ENCODE data around the gene PSMA1. TPM values are rescaled to one million over a fixed set of nuclear protein-coding genes. Genes with fewer than 3 reads are reported as not detected.

Gene PSMA1
- total and polyA plus RNA-seq, 4 donors = 129 to 250 (median 150) TPM

DNA sequence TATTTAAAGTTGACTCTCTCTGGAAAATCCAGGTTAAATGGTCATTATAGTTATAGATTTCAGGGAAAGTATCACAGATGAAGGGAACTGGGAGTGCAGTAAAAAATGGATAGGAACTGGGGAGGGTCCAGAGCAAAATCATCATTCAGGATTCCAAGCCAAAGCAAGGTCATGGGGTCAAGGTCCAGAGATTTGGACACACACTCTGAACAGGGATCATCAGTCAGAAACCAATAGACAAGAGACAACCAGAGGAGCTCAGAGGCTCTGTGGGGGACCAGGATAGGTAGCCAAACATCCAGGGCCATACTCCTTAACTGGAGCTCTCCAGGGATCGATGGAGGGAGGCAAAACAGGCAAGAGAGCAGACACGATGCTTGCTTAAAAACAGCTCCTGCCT lies 27.3 kb upstream of the PSMA1 start:
- Histone ChIP-seq H3K4me1 (ENCODE audit: control insufficient read depth in 5 of 5, insufficient read depth in 5 of 5, low read length in 5 of 5) (peaks cover 0 to 5% (median 2%) of the 10 kb centered on the region in 5 donors), H3K9me3 (ENCODE audit: control insufficient read depth in 4 of 4, insufficient read depth in 3 of 4, low read length in 3 of 4) (no peaks in the 10 kb centered on the region), H3K27me3 (ENCODE audit: control insufficient read depth in 3 of 3, insufficient read depth in 3 of 3, low read length in 2 of 3) (no peaks in the 10 kb centered on the region), H3K4me3 (no peak overlapping the region), H3K36me3 (ENCODE audit: control insufficient read depth in 4 of 4, insufficient read depth in 4 of 4, low read length in 4 of 4) (no peaks in the 10 kb centered on the region), H3K9ac (ENCODE audit: insufficient read depth in 1 of 2, low read length in 2 of 2) (no peak overlapping the region), H3K27ac (ENCODE audit: low read depth in 1 of 2, low read length in 1 of 2) (no peak overlapping the region)
- TF ChIP-seq, protein P1, sequence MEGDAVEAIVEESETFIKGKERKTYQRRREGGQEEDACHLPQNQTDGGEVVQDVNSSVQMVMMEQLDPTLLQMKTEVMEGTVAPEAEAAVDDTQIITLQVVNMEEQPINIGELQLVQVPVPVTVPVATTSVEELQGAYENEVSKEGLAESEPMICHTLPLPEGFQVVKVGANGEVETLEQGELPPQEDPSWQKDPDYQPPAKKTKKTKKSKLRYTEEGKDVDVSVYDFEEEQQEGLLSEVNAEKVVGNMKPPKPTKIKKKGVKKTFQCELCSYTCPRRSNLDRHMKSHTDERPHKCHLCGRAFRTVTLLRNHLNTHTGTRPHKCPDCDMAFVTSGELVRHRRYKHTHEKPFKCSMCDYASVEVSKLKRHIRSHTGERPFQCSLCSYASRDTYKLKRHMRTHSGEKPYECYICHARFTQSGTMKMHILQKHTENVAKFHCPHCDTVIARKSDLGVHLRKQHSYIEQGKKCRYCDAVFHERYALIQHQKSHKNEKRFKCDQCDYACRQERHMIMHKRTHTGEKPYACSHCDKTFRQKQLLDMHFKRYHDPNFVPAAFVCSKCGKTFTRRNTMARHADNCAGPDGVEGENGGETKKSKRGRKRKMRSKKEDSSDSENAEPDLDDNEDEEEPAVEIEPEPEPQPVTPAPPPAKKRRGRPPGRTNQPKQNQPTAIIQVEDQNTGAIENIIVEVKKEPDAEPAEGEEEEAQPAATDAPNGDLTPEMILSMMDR (IDR thresholded peaks at IDR 0.05; ENCODE audit: control extremely low read depth, extremely low read depth) = no peak
- WGBS, 2 donors = 86 to 93% methylated on average over 2 of the region's 2 CpGs
- no peak for ATAC-seq (ENCODE audit: insufficient read depth, low FRiP score)
- DNase-seq = no peak

DNA sequence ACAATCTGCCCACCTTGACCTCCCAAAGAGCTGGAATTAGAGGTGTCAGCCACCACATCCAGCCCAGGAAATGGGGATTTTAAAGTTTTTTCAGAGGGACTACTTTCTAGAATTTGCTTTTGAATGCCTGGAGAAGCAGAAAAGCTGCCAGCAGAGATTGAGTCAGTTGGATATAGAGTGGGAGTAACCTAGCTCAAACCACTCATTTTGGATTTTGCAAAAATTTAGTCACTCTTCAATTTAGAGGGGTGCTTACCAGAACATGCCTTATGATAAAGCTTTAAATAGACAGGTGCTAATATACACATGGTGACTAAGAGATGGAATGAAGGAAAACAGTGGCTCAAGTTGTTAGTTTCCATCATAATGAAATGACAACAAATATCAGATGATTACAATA lies 26.5 kb upstream of the PSMA1 start:
- DNase-seq = no peak
- TF ChIP-seq, protein P1 (IDR thresholded peaks at IDR 0.05; ENCODE audit: control extremely low read depth, extremely low read depth) = no peak

DNA sequence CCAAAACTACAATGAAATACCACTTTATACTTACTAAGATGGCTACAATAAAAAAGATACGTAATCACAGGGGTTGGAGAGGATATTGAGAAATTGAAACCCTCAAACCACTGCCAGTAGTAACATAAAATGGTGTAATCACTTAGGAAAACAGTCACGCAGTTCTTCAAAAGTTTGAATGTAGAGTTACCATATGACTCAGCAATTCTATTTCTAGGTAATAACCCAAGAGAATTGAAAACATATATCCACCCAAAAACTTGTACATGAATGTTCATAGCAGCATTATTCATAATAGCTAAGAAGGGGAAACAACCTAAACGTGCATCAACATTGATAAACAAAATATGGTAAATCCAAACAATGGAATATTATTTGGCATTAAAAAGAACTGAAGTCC lies 24.4 kb upstream of the PSMA1 start:
- H3K36me3 ChIP-seq (ENCODE audit: control insufficient read depth in 4 of 4, insufficient read depth in 4 of 4, low read length in 4 of 4) = no peaks in the 10 kb centered on the region
- TF ChIP-seq, protein P1 (IDR thresholded peaks at IDR 0.05; ENCODE audit: control extremely low read depth, extremely low read depth) = no peak
- 19 to 42% methylated on average over 3 of the region's 3 CpGs for WGBS, 2 donors
- H3K9ac ChIP-seq (ENCODE audit: insufficient read depth in 1 of 2, low read length in 2 of 2) = no peak overlapping the region
- H3K27ac ChIP-seq (ENCODE audit: low read depth in 1 of 2, low read length in 1 of 2) = no peak overlapping the region
- DNase-seq (no peak), ATAC-seq (ENCODE audit: insufficient read depth, low FRiP score) (no peak)
- H3K9me3 ChIP-seq (ENCODE audit: control insufficient read depth in 4 of 4, insufficient read depth in 3 of 4, low read length in 3 of 4) = no peaks in the 10 kb centered on the region
- no peaks in the 10 kb centered on the region for H3K27me3 ChIP-seq (ENCODE audit: control insufficient read depth in 3 of 3, insufficient read depth in 3 of 3, low read length in 2 of 3)
- H3K4me3 ChIP-seq = no peak overlapping the region
- H3K4me1 ChIP-seq (ENCODE audit: control insufficient read depth in 5 of 5, insufficient read depth in 5 of 5, low read length in 5 of 5) = peaks cover 0 to 20% (median 3%) of the 10 kb centered on the region in 5 donors

More for the DNA sequence above, 26.5 kb upstream of the PSMA1 start:
- no peaks in the 10 kb centered on the region for H3K9me3 ChIP-seq (ENCODE audit: control insufficient read depth in 4 of 4, insufficient read depth in 3 of 4, low read length in 3 of 4)
- H3K4me1 ChIP-seq (ENCODE audit: control insufficient read depth in 5 of 5, insufficient read depth in 5 of 5, low read length in 5 of 5) = peaks cover 0 to 9% (median 5%) of the 10 kb centered on the region in 5 donors
- ATAC-seq (ENCODE audit: insufficient read depth, low FRiP score) = no peak
- no peak overlapping the region for H3K9ac ChIP-seq (ENCODE audit: insufficient read depth in 1 of 2, low read length in 2 of 2)
- no peaks in the 10 kb centered on the region for H3K36me3 ChIP-seq (ENCODE audit: control insufficient read depth in 4 of 4, insufficient read depth in 4 of 4, low read length in 4 of 4)
- H3K27me3 ChIP-seq (ENCODE audit: control insufficient read depth in 3 of 3, insufficient read depth in 3 of 3, low read length in 2 of 3) = no peaks in the 10 kb centered on the region
- H3K4me3 ChIP-seq = no peak overlapping the region
- H3K27ac ChIP-seq (ENCODE audit: low read depth in 1 of 2, low read length in 1 of 2) = no peak overlapping the region

DNA sequence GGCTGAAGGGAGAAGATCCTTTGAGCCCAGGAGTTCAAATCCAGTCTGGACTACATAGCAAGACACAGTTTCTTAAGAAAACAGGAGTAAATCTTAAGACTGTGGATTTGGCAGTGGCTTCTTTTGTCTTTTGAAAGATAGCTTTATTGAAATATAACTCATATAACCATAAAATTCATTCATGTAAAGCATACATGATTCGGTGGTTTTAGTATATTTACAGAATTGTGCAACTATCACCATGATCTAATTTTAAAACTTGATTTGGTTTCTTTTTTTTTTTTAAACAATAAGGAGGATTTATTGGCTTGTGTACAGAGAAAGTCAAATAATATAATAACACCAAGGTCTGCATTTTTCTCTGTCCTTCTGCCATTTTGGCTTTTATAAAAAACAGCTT lies 23.1 kb upstream of the PSMA1 start:
- Histone ChIP-seq H3K27me3 (ENCODE audit: control insufficient read depth in 3 of 3, insufficient read depth in 3 of 3, low read length in 2 of 3) (no peaks in the 10 kb centered on the region), H3K27ac (ENCODE audit: low read depth in 1 of 2, low read length in 1 of 2) (peak overlapping the region in 1 of 2 donors; percentile 47), H3K9me3 (ENCODE audit: control insufficient read depth in 4 of 4, insufficient read depth in 3 of 4, low read length in 3 of 4) (no peaks in the 10 kb centered on the region), H3K4me3 (no peak overlapping the region), H3K36me3 (ENCODE audit: control insufficient read depth in 4 of 4, insufficient read depth in 4 of 4, low read length in 4 of 4) (no peaks in the 10 kb centered on the region), H3K9ac (ENCODE audit: insufficient read depth in 1 of 2, low read length in 2 of 2) (no peak overlapping the region), H3K4me1 (ENCODE audit: control insufficient read depth in 5 of 5, insufficient read depth in 5 of 5, low read length in 5 of 5) (peaks cover 0 to 24% (median 6%) of the 10 kb centered on the region in 5 donors)
- no peak for ATAC-seq (ENCODE audit: insufficient read depth, low FRiP score)
- 26 to 57% methylated on average over 1 of the region's 1 CpG for WGBS, 2 donors
- TF ChIP-seq, protein P1 (IDR thresholded peaks at IDR 0.05; ENCODE audit: control extremely low read depth, extremely low read depth) = no peak
- DNase-seq = no peak

Data from lung (tissue), 12 donors.